ENCODE measurements around the gene PLBD2.

Gene PLBD2

GRCh38 chr12:113365639-113366395 is 7.4 kb downstream of the PLBD2 start:
- no peak overlapping the region for H3K27ac ChIP-seq
- TF ChIP-seq CTCF (conservative IDR thresholded peaks at IDR 0.05) = no peak

GRCh38 chr12:113366827-113367226 is 8.4 kb downstream of the PLBD2 start:
- TF ChIP-seq CTCF (conservative IDR thresholded peaks at IDR 0.05) = no peak
- H3K27ac ChIP-seq = no peak overlapping the region

- H3K27ac ChIP-seq = no peak overlapping the region
- no peak for TF ChIP-seq CTCF (conservative IDR thresholded peaks at IDR 0.05)
These were observed 9.9 kb downstream of the PLBD2 start for GRCh38 chr12:113368331-113368730.

- no peak overlapping the region for H3K27ac ChIP-seq
- TF ChIP-seq CTCF (conservative IDR thresholded peaks at IDR 0.05) = no peak
These were observed 11.1 kb downstream of the PLBD2 start for GRCh38 chr12:113369391-113369985.

GRCh38 chr12:113370923-113371682 is 12.7 kb downstream of the PLBD2 start:
- H3K27ac ChIP-seq = no peak overlapping the region
- TF ChIP-seq CTCF (conservative IDR thresholded peaks at IDR 0.05) = no peak

- no peak overlapping the region for H3K27ac ChIP-seq
- TF ChIP-seq CTCF (conservative IDR thresholded peaks at IDR 0.05) = no peak
These were observed 13.4 kb downstream of the PLBD2 start for GRCh38 chr12:113371808-113372207.

GRCh38 chr12:113372371-113372770 is 14.0 kb downstream of the PLBD2 start:
- TF ChIP-seq CTCF (conservative IDR thresholded peaks at IDR 0.05) = no peak
- H3K27ac ChIP-seq = no peak overlapping the region
